Right hindlimb (tissue), 1 donor: ENCODE data around the gene DCTN2.
"Not testable (repeated sequence)": the region's sequence is repeated elsewhere in the genome, so short reads cannot be mapped to it uniquely, and the experiment has no call there.

ENCODE experiments used
- DNase-seq: peaks from one replicate; pipeline ENCODE4 v3.0.0-alpha.2; 2018

DCTN2 gene

GRCh38 chr12:57546438-57547287 lies at the start of gene DCTN2:
DCTN2 (minus strand) TSS chr12:57547192; CDS start chr12:57547063, 129 bp downstream.
- peak; percentile 98 for DNase-seq

- DNase-seq, result no peak
Observed at GRCh38 chr12:57593187-57593586, 46.2 kb upstream of the DCTN2 start.

- DNase-seq, result no peak
Observed at GRCh38 chr12:57592551-57593165, 45.7 kb upstream of the DCTN2 start.

GRCh38 chr12:57591782-57592325 lies 44.9 kb upstream of the DCTN2 start:
- DNase-seq, result no peak

- DNase-seq, result peak; percentile 75
Observed at GRCh38 chr12:57590864-57591781, 44.1 kb upstream of the DCTN2 start, which contains the start of gene PIP4K2C. PIP4K2C (plus strand) TSS chr12:57591192; CDS start chr12:57591290, 98 bp downstream.

- no peak for DNase-seq
Observed at GRCh38 chr12:57590479-57590863, 43.5 kb upstream of the DCTN2 start.

GRCh38 chr12:57588951-57589610 lies 42.1 kb upstream of the DCTN2 start:
- DNase-seq, result not testable (repeated sequence)

GRCh38 chr12:57586832-57587429 lies 39.9 kb upstream of the DCTN2 start:
- DNase-seq, result no peak

GRCh38 chr12:57586128-57586527 lies 39.1 kb upstream of the DCTN2 start:
- DNase-seq, result no peak

- DNase-seq, result no peak
Observed at GRCh38 chr12:57585156-57585555, 38.2 kb upstream of the DCTN2 start.

- no peak for DNase-seq
Observed at GRCh38 chr12:57584690-57585089, 37.7 kb upstream of the DCTN2 start.

GRCh38 chr12:57584050-57584449 lies 37.1 kb upstream of the DCTN2 start:
- DNase-seq, result no peak

GRCh38 chr12:57583008-57583831 lies 36.2 kb upstream of the DCTN2 start:
- peak; percentile 66 for DNase-seq

GRCh38 chr12:57582440-57582839 lies 35.4 kb upstream of the DCTN2 start:
- DNase-seq, result no peak

- DNase-seq, result no peak
Observed at GRCh38 chr12:57581802-57582201, 34.8 kb upstream of the DCTN2 start.

GRCh38 chr12:57580466-57580795 lies 33.4 kb upstream of the DCTN2 start:
- no peak for DNase-seq

- no peak for DNase-seq
Observed at GRCh38 chr12:57579677-57580465, 32.9 kb upstream of the DCTN2 start.

- no peak for DNase-seq
Observed at GRCh38 chr12:57579011-57579410, 32.0 kb upstream of the DCTN2 start.

GRCh38 chr12:57577981-57578758 lies 31.2 kb upstream of the DCTN2 start:
- DNase-seq, result no peak
